Measurements from ENCODE around the gene GORASP1. TPM values are rescaled to one million over a fixed set of nuclear protein-coding genes. Genes with fewer than 3 reads are reported as not detected.

GORASP1 gene
- total RNA-seq, 1 experiment from 2014 or later = 43.6 TPM

DNA sequence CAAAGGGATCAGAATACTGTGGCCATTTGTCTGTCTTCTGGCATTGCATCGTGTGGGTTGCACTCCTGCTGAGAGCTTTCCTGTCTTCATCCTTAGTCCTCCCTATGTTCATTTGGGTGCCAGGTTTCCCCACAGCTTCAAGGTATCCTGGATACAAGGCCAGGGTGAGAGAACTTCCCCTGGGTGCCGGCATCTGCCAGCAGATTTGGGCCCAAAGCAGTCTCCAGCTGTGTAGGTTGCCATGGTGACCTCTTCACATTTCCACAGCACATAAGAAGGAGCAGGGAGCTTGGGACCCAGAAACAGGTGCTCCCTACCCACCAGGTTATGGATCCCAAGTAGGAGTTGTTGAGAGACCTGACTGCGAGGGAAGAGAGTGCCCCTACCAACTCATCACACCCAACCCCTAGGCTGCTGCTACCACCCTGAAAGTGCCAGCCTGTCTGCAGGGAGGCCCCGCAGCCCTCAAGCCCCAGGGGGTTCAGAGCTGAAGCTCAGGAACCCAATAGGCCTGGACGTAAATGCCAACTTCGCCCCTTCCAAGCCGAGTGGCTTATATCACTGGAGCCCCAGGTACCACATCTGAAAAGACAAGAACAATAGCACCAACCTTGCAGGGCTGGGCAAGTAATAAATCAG, 20.0 kb upstream of the GORASP1 start:
- no peaks in the 10 kb centered on the region for H3K27me3 Mint-ChIP-seq (ENCODE audit: insufficient read depth, unreplicated experiment)
- BruUV-seq (replicated peaks) = no TSS peak
- Histone ChIP-seq H3K9me3 (no peaks in the 10 kb centered on the region), H3K4me3 (ENCODE audit: low read depth, low read length) (no peak overlapping the region), H3K27me3 (replicated peaks; ENCODE audit: control insufficient read depth, insufficient read depth, low read length) (no peaks in the 10 kb centered on the region), H3K4me1 (peaks cover 23% of the 10 kb centered on the region), H3K36me3 (ENCODE audit: control insufficient read depth, insufficient read depth, low read length) (no peaks in the 10 kb centered on the region)
- peaks cover 27% of the 10 kb centered on the region for H3K4me1 Mint-ChIP-seq (ENCODE audit: low read depth, unreplicated experiment)
- ChIA-PET CTCF (interaction anchor here (0.6 to 5.0 kb wide), 6 partner anchors 51 to 161 kb away, joined by 3 to 68 read pairs (median 4); partner anchors contain the start of gene CX3CR1), POLR2A (interaction anchor here (0.5 kb wide), 1 partner anchor 257 kb away, joined by 3 read pairs; no protein-coding TSS in a partner anchor)
- no peak overlapping the region for H3K4me3 Mint-ChIP-seq (ENCODE audit: unreplicated experiment)
- H3K36me3 Mint-ChIP-seq (ENCODE audit: insufficient read depth, unreplicated experiment) = no peaks in the 10 kb centered on the region
- intact Hi-C loops (cut with micrococcal nuclease; ENCODE audit: unreplicated experiment) = loop anchor here (2.0 to 10.0 kb wide), 2 partner anchors 53 to 257 kb away; partner anchors contain the start of gene SLC25A38
- H3K27ac Mint-ChIP-seq (ENCODE audit: unreplicated experiment) = peak overlapping the region; percentile 29
- H3K9me3 Mint-ChIP-seq (ENCODE audit: unreplicated experiment) = no peaks in the 10 kb centered on the region
- DNase-seq = peak in 1 of 2 experiments; percentile 14
- TF ChIP-seq, protein P1, sequence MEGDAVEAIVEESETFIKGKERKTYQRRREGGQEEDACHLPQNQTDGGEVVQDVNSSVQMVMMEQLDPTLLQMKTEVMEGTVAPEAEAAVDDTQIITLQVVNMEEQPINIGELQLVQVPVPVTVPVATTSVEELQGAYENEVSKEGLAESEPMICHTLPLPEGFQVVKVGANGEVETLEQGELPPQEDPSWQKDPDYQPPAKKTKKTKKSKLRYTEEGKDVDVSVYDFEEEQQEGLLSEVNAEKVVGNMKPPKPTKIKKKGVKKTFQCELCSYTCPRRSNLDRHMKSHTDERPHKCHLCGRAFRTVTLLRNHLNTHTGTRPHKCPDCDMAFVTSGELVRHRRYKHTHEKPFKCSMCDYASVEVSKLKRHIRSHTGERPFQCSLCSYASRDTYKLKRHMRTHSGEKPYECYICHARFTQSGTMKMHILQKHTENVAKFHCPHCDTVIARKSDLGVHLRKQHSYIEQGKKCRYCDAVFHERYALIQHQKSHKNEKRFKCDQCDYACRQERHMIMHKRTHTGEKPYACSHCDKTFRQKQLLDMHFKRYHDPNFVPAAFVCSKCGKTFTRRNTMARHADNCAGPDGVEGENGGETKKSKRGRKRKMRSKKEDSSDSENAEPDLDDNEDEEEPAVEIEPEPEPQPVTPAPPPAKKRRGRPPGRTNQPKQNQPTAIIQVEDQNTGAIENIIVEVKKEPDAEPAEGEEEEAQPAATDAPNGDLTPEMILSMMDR (IDR thresholded peaks at IDR 0.05; ENCODE audit: insufficient read depth in 1 of 2, low read depth in 1 of 2, low read length in 1 of 2, severe bottlenecking in 1 of 2, unreplicated experiment in 1 of 2) = no peak

DNA sequence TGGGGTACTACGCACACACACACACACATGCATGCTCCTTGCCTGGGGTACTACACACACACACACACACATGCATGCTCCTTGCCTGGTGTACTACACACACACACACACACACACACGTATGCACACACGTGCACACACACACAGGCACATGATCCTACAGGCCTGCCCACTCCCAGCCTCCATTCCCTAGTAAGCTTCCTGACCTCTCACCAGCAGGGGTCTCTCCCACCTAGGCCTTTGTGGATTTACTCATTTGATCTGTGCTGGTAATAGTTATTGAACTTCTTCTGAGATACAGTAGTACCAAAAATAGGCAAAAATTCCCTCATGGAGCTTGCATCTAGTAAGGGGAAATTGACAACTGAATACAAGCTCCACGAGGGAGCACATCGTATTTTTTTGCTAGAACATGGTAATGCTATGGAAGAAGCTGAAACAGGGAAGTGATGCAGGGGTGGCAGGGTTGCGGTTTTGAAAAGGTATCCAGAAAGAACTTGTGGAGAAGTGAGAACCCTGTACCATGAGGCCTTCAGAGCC, 19.2 kb upstream of the GORASP1 start:
- peaks cover 27% of the 10 kb centered on the region for H3K4me1 Mint-ChIP-seq (ENCODE audit: low read depth, unreplicated experiment)
- Histone ChIP-seq H3K4me1 (peaks cover 23% of the 10 kb centered on the region), H3K27me3 (replicated peaks; ENCODE audit: control insufficient read depth, insufficient read depth, low read length) (no peaks in the 10 kb centered on the region), H3K9me3 (no peaks in the 10 kb centered on the region), H3K4me3 (ENCODE audit: low read depth, low read length) (no peak overlapping the region), H3K36me3 (ENCODE audit: control insufficient read depth, insufficient read depth, low read length) (no peaks in the 10 kb centered on the region)
- TF ChIP-seq, protein P1 (IDR thresholded peaks at IDR 0.05; ENCODE audit: insufficient read depth in 1 of 2, low read depth in 1 of 2, low read length in 1 of 2, severe bottlenecking in 1 of 2, unreplicated experiment in 1 of 2) = peak; percentile 29 to 73
- ChIA-PET POLR2A (interaction anchor here (0.5 kb wide), 1 partner anchor 257 kb away, joined by 3 read pairs; no protein-coding TSS in a partner anchor), CTCF (interaction anchor here (0.5 to 5.0 kb wide), 15 partner anchors 11 to 631 kb away, joined by 3 to 68 read pairs (median 4); partner anchors contain the start of genes CX3CR1, GORASP1 and TTC21A)
- no peaks in the 10 kb centered on the region for H3K9me3 Mint-ChIP-seq (ENCODE audit: unreplicated experiment)
- peak; percentile 5 to 61 for DNase-seq
- H3K27me3 Mint-ChIP-seq (ENCODE audit: insufficient read depth, unreplicated experiment) = no peaks in the 10 kb centered on the region
- H3K4me3 Mint-ChIP-seq (ENCODE audit: unreplicated experiment) = peak overlapping the region; percentile 8
- no TSS peak for BruUV-seq (replicated peaks)
- H3K36me3 Mint-ChIP-seq (ENCODE audit: insufficient read depth, unreplicated experiment) = no peaks in the 10 kb centered on the region
- intact Hi-C loops (cut with micrococcal nuclease; ENCODE audit: unreplicated experiment) = loop anchor here (1.0 to 10.0 kb wide), 5 partner anchors 40 to 258 kb away; partner anchors contain the start of gene SLC25A38
- peak overlapping the region; percentile 29 for H3K27ac Mint-ChIP-seq (ENCODE audit: unreplicated experiment)

DNA sequence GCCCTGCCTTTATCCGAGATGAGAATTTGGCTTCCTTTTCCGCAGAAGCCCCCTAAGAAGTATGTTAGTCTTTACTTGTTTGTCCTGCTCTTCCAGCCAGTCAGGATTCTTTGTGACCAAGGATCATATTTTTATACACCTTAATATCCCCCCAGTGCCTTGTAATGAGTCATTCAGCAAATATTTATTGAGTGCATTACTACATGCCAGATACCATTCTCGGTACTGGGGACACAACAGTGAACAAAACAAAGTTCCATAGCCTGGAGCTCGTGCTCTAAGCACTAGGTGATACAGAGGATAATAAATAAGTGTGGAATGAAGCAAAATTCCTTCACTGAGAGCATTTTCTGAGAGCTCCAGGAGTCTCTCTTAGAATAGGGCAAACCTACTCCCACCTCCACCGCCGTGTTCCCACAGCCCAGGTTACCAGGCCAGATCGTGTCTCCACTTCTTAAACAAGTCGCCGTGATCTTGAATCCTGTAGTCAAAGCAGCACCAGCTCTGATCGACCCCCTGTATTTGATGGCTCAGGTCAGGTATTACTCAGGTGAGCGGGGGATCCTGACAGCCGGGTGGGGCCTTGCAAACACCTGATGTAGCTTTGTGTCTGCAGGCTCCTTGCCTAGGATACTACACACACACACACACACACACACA, 18.5 kb upstream of the GORASP1 start:
- peak overlapping the region; percentile 8 for H3K4me3 Mint-ChIP-seq (ENCODE audit: unreplicated experiment)
- no peaks in the 10 kb centered on the region for H3K27me3 Mint-ChIP-seq (ENCODE audit: insufficient read depth, unreplicated experiment)
- POLR2A ChIA-PET = no interaction called here
- Histone ChIP-seq H3K27me3 (replicated peaks; ENCODE audit: control insufficient read depth, insufficient read depth, low read length) (no peaks in the 10 kb centered on the region), H3K4me3 (ENCODE audit: low read depth, low read length) (no peak overlapping the region), H3K9me3 (no peaks in the 10 kb centered on the region), H3K4me1 (peaks cover 23% of the 10 kb centered on the region), H3K36me3 (ENCODE audit: control insufficient read depth, insufficient read depth, low read length) (no peaks in the 10 kb centered on the region)
- H3K27ac Mint-ChIP-seq (ENCODE audit: unreplicated experiment) = peak overlapping the region; percentile 29
- peaks cover 27% of the 10 kb centered on the region for H3K4me1 Mint-ChIP-seq (ENCODE audit: low read depth, unreplicated experiment)
- CTCF ChIA-PET = interaction anchor here (0.5 to 5.0 kb wide), 13 partner anchors 10 to 630 kb away, joined by 3 to 68 read pairs (median 4); partner anchors contain the start of genes CX3CR1, GORASP1 and TTC21A
- intact Hi-C loops (cut with micrococcal nuclease; ENCODE audit: unreplicated experiment) = loop anchor here (1.0 to 10.0 kb wide), 5 partner anchors 40 to 259 kb away; partner anchors contain the start of gene SLC25A38
- no peaks in the 10 kb centered on the region for H3K36me3 Mint-ChIP-seq (ENCODE audit: insufficient read depth, unreplicated experiment)
- DNase-seq = peak in 1 of 2 experiments; percentile 33
- BruUV-seq (replicated peaks) = no TSS peak
- no peaks in the 10 kb centered on the region for H3K9me3 Mint-ChIP-seq (ENCODE audit: unreplicated experiment)
- TF ChIP-seq, protein P1 (IDR thresholded peaks at IDR 0.05; ENCODE audit: insufficient read depth in 1 of 2, low read depth in 1 of 2, low read length in 1 of 2, severe bottlenecking in 1 of 2, unreplicated experiment in 1 of 2) = no peak

Measured in Caco-2 (cell line).